ENCODE data around the gene TFIP11.

DNA sequence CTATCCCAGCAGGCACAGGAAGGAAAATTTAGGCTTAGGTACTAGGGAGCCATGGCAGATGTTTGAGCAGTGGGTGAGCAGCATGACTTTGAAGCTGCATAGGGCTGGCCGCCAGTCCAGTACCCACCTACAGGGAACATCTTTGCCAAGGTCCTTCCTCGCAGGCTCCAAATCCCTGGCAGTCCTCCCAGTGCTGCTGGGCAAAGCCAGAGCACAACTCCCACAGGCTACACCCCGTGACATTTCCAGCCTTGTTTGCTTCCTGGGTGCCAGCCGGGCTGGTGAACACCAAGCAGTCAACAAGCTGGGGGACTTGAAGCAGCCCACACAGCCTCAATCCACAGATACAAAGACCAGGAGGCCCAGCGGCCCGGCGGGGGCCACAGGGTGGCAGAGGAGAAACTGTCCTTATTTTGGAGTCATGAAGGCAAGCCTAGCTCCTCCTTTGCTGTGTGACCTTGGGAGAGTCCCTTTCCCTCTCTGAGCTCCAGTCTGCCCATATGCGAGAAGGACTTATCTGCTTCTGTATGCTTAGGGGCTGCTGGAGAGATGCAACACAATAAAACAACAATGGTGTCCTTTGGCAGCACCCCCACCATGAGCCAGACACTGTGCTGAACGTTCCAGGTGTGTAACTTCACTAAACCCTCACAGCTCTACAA, 49.6 kb upstream of the TFIP11 start:
- TF ChIP-seq, protein P1, sequence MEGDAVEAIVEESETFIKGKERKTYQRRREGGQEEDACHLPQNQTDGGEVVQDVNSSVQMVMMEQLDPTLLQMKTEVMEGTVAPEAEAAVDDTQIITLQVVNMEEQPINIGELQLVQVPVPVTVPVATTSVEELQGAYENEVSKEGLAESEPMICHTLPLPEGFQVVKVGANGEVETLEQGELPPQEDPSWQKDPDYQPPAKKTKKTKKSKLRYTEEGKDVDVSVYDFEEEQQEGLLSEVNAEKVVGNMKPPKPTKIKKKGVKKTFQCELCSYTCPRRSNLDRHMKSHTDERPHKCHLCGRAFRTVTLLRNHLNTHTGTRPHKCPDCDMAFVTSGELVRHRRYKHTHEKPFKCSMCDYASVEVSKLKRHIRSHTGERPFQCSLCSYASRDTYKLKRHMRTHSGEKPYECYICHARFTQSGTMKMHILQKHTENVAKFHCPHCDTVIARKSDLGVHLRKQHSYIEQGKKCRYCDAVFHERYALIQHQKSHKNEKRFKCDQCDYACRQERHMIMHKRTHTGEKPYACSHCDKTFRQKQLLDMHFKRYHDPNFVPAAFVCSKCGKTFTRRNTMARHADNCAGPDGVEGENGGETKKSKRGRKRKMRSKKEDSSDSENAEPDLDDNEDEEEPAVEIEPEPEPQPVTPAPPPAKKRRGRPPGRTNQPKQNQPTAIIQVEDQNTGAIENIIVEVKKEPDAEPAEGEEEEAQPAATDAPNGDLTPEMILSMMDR (IDR thresholded peaks at IDR 0.05): no peak
- no peak for TF ChIP-seq POLR2AphosphoS5 (IDR thresholded peaks at IDR 0.05)
